Measurements from ENCODE around the gene TMEM232.
"Not testable (repeated sequence)": the region's sequence is repeated elsewhere in the genome, so short reads cannot be mapped to it uniquely, and the experiment has no call there.

The TMEM232 gene

DNA sequence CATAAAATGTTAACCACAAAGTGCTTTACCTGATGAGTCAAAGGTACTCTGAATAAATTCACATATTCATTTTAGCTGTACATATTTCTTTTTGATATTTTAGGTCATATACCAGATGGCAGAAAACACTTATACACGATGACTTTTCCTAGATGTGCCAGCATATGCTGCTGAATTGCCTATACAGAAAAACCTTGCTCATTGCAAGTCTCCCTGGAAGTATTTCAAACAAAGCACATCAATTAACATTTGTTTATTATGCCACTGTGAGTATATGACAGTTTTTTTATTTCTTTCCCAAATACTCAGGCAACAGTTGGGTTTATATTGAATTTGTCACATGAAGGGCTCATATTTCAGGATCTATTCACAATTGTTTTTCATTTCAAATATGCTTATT, 180.8 kb downstream of the TMEM232 start:
- DNase-seq (ENCODE audit: insufficient read length, low spot score) (no peak), FAIRE-seq (no peak)
- no peak for TF ChIP-seq POU2F2 (IDR thresholded peaks at IDR 0.05; ENCODE audit: low read depth, low read length)
- no peak for TF ChIP-seq POLR2AphosphoS5 (IDR thresholded peaks at IDR 0.05; ENCODE audit: low read depth, low read length)
- no peak for TF ChIP-seq TAF1 (IDR thresholded peaks at IDR 0.05; ENCODE audit: low read depth, low read length)
- TF ChIP-seq PAX5 (IDR thresholded peaks at IDR 0.05; ENCODE audit: insufficient read depth, low read length, severe bottlenecking): no peak
- no peak for TF ChIP-seq POLR2A (IDR thresholded peaks at IDR 0.05; ENCODE audit: low read depth, low read length)
- TF ChIP-seq SPI1 (IDR thresholded peaks at IDR 0.05; ENCODE audit: low read depth, low read length): no peak

DNA sequence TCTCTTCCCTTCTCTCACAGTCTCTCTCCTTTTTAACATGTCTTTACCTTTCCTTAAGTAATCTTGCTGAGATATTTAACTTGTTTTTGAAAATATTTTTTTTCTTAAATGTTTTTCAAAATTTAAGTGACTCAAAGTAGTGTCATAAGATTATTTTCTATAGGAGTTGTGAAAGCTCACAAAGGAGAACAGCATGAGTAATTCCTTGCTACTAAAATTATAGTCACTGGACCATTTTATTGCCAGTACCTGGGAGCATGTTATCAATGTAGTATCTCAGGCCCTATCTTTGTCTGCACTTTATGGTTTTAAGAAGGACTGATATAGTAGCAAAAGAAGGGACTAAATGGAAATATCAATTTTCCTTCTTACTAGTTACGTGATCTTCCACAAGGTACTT, 181.9 kb downstream of the TMEM232 start:
- no peak for FAIRE-seq
- TF ChIP-seq PAX5 (IDR thresholded peaks at IDR 0.05; ENCODE audit: insufficient read depth, low read length, severe bottlenecking) (no peak), POLR2A (IDR thresholded peaks at IDR 0.05; ENCODE audit: low read depth, low read length) (no peak), POU2F2 (IDR thresholded peaks at IDR 0.05; ENCODE audit: low read depth, low read length) (no peak), TAF1 (IDR thresholded peaks at IDR 0.05; ENCODE audit: low read depth, low read length) (no peak), SPI1 (IDR thresholded peaks at IDR 0.05; ENCODE audit: low read depth, low read length) (no peak), POLR2AphosphoS5 (IDR thresholded peaks at IDR 0.05; ENCODE audit: low read depth, low read length) (no peak)
- DNase-seq (ENCODE audit: insufficient read length, low spot score): no peak

DNA sequence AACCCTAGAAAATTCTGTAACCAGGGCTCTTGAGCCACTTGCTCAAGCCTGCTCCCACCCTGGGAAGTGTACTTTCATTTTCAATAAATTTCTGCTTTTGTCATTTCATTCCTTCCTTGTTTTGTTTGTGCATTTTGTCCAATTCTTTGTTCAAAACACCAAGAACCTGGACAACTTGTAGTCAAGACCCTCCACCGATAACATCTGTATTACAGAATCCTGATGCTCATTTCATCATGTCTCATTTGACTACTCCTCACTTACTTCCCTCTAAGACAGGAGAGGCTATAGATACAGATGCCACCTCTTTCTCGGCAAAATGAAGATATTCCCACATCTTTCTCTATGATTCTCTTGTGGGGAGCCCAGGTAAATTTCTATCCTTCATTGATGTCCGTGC, 183.5 kb downstream of the TMEM232 start:
- no peak for TF ChIP-seq SPI1 (IDR thresholded peaks at IDR 0.05; ENCODE audit: low read depth, low read length)
- no peak for TF ChIP-seq POU2F2 (IDR thresholded peaks at IDR 0.05; ENCODE audit: low read depth, low read length)
- no peak for TF ChIP-seq TAF1 (IDR thresholded peaks at IDR 0.05; ENCODE audit: low read depth, low read length)
- no peak for TF ChIP-seq PAX5 (IDR thresholded peaks at IDR 0.05; ENCODE audit: insufficient read depth, low read length, severe bottlenecking)
- no peak for FAIRE-seq
- DNase-seq (ENCODE audit: insufficient read length, low spot score): no peak

DNA sequence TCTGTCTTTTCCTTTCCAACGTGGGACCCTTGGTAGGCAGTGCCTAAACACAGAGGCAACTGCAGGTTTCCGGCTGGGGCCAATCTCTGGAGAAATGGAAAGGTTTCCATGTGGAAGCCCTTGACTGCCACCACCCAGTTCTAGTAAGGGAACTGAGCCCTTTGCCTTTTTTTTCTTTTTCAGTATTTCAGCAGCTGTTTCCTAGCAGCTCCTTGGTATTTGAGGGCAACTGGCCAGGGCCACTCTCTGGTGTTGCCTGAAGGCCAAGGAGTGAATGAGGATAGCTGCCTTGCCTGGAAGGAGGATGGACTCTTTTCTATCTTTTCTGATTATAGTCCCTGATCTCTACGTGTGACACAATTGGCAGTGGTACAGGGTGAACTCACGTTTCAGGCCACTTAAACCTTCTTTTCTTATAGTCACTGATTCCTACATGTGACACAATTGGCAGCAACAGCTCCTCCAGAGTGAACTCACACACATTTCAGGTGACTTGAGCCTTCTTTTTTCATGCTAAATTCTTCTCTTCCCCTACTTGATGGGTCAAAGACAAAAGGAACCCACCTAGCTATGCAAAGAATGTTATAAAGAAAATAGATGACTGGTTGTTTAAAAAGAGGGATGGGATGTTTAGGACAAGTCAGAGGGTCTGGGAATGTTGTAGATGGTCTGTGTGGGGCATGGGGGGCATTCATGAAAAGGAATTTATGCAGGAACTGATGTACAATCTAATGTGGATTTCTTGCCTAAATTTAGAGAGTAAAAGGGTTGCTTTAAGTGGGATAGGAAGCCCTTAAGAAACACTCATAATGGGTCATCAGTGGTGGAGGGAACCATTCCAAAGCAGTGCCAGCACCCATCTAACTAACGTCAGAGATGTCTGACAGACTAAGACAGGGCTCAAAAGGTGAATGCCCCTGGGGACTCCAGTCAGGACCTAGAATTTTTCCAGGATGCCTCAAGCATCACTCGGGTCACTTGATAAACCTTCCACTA, 190.1 kb downstream of the TMEM232 start:
- TF ChIP-seq PAX5 (IDR thresholded peaks at IDR 0.05; ENCODE audit: insufficient read depth, low read length, severe bottlenecking): no peak
- no peak for TF ChIP-seq SPI1 (IDR thresholded peaks at IDR 0.05; ENCODE audit: low read depth, low read length)
- no peak for TF ChIP-seq POU2F2 (IDR thresholded peaks at IDR 0.05; ENCODE audit: low read depth, low read length)
- TF ChIP-seq POLR2A (IDR thresholded peaks at IDR 0.05; ENCODE audit: low read depth, low read length): no peak
- no peak for TF ChIP-seq TAF1 (IDR thresholded peaks at IDR 0.05; ENCODE audit: low read depth, low read length)
- TF ChIP-seq POLR2AphosphoS5 (IDR thresholded peaks at IDR 0.05; ENCODE audit: low read depth, low read length): no peak
- DNase-seq (ENCODE audit: insufficient read length, low spot score) (no peak), FAIRE-seq (no peak)

DNA sequence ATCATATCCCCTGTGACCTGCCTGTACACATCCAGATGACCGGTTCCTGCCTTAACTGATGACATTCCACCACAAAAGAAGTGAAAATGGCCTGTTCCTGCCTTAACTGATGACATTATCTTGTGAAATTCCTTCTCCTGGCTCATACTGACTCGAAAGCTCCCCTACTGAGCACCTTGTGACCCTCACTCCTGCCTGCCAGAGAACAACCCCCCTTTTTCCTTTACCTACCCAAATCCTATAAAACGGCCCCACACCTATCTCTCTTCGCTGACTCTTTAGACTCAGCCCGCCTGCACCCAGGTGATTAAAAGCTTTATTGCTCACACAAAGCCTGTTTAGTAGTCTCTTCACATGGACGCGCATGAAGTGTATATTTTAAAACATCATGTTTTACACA, 191.3 kb downstream of the TMEM232 start:
- not testable (repeated sequence) for FAIRE-seq

GRCh38 chr5:110525762-110526161, 200.7 kb downstream of the TMEM232 start:
- no peak for DNase-seq (ENCODE audit: insufficient read length, low spot score)
- no peak for FAIRE-seq
- TF ChIP-seq PAX5 (IDR thresholded peaks at IDR 0.05; ENCODE audit: insufficient read depth, low read length, severe bottlenecking) (no peak), POLR2A (IDR thresholded peaks at IDR 0.05; ENCODE audit: low read depth, low read length) (no peak), POU2F2 (IDR thresholded peaks at IDR 0.05; ENCODE audit: low read depth, low read length) (no peak), SPI1 (IDR thresholded peaks at IDR 0.05; ENCODE audit: low read depth, low read length) (no peak), POLR2AphosphoS5 (IDR thresholded peaks at IDR 0.05; ENCODE audit: low read depth, low read length) (no peak), TAF1 (IDR thresholded peaks at IDR 0.05; ENCODE audit: low read depth, low read length) (no peak)

More for the DNA sequence above, 191.3 kb downstream of the TMEM232 start:
- not testable (repeated sequence) for DNase-seq (ENCODE audit: insufficient read length, low spot score)

DNA sequence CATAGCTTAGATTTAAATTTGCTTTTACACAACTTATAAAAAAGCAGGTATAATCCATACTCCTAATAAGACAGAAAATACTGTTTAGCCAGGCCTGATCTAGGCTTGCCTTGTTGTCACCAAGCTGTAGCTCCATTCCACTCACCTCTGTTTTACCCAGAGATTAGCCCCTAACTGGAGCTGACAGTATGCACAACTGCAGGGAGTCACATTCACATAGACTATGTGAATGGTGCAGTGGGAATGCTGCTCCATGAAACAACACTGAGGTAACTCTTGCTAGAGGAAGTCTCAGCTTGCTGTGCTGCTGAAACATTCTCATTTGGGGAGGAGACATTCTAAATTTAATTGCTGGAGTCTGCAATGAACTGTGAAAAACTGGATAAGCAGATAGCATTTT, 209.1 kb downstream of the TMEM232 start:
- TF ChIP-seq SPI1 (IDR thresholded peaks at IDR 0.05; ENCODE audit: low read depth, low read length) (no peak), PAX5 (IDR thresholded peaks at IDR 0.05; ENCODE audit: insufficient read depth, low read length, severe bottlenecking) (no peak), POLR2A (IDR thresholded peaks at IDR 0.05; ENCODE audit: low read depth, low read length) (no peak), TAF1 (IDR thresholded peaks at IDR 0.05; ENCODE audit: low read depth, low read length) (no peak), POU2F2 (IDR thresholded peaks at IDR 0.05; ENCODE audit: low read depth, low read length) (no peak), POLR2AphosphoS5 (IDR thresholded peaks at IDR 0.05; ENCODE audit: low read depth, low read length) (no peak)
- no peak for FAIRE-seq
- DNase-seq (ENCODE audit: insufficient read length, low spot score): no peak

- FAIRE-seq (no peak), DNase-seq (ENCODE audit: insufficient read length, low spot score) (no peak)
- TF ChIP-seq POLR2AphosphoS5 (IDR thresholded peaks at IDR 0.05; ENCODE audit: low read depth, low read length): no peak
- TF ChIP-seq PAX5 (IDR thresholded peaks at IDR 0.05; ENCODE audit: insufficient read depth, low read length, severe bottlenecking): no peak
- TF ChIP-seq TAF1 (IDR thresholded peaks at IDR 0.05; ENCODE audit: low read depth, low read length): no peak
- no peak for TF ChIP-seq POLR2A (IDR thresholded peaks at IDR 0.05; ENCODE audit: low read depth, low read length)
- no peak for TF ChIP-seq POU2F2 (IDR thresholded peaks at IDR 0.05; ENCODE audit: low read depth, low read length)
- no peak for TF ChIP-seq SPI1 (IDR thresholded peaks at IDR 0.05; ENCODE audit: low read depth, low read length)
Observed at GRCh38 chr5:110514030-110514429, 212.4 kb downstream of the TMEM232 start.

- FAIRE-seq (no peak), DNase-seq (ENCODE audit: insufficient read length, low spot score) (no peak)
- TF ChIP-seq TAF1 (IDR thresholded peaks at IDR 0.05; ENCODE audit: low read depth, low read length): no peak
- no peak for TF ChIP-seq POLR2A (IDR thresholded peaks at IDR 0.05; ENCODE audit: low read depth, low read length)
- TF ChIP-seq PAX5 (IDR thresholded peaks at IDR 0.05; ENCODE audit: insufficient read depth, low read length, severe bottlenecking): no peak
- no peak for TF ChIP-seq POU2F2 (IDR thresholded peaks at IDR 0.05; ENCODE audit: low read depth, low read length)
- no peak for TF ChIP-seq POLR2AphosphoS5 (IDR thresholded peaks at IDR 0.05; ENCODE audit: low read depth, low read length)
Observed at GRCh38 chr5:110512266-110512665, 214.2 kb downstream of the TMEM232 start.

GRCh38 chr5:110510146-110510545, 216.3 kb downstream of the TMEM232 start:
- TF ChIP-seq POU2F2 (IDR thresholded peaks at IDR 0.05; ENCODE audit: low read depth, low read length) (no peak), POLR2AphosphoS5 (IDR thresholded peaks at IDR 0.05; ENCODE audit: low read depth, low read length) (no peak), POLR2A (IDR thresholded peaks at IDR 0.05; ENCODE audit: low read depth, low read length) (no peak), PAX5 (IDR thresholded peaks at IDR 0.05; ENCODE audit: insufficient read depth, low read length, severe bottlenecking) (no peak), SPI1 (IDR thresholded peaks at IDR 0.05; ENCODE audit: low read depth, low read length) (no peak), TAF1 (IDR thresholded peaks at IDR 0.05; ENCODE audit: low read depth, low read length) (no peak)
- DNase-seq (ENCODE audit: insufficient read length, low spot score): no peak
- FAIRE-seq: no peak
